ENCODE results near the gene DOK3. TPM values are rescaled to one million over a fixed set of nuclear protein-coding genes. Genes with fewer than 3 reads are reported as not detected.
"Not testable (repeated sequence)": the region's sequence is repeated elsewhere in the genome, so short reads cannot be mapped to it uniquely, and the experiment has no call there.

DOK3 gene
- total and polyA plus RNA-seq, 2 of the 13 experiments (the other 11 are each of a cell fraction or from before 2014, with no cell fraction given): 1.4 to 1.5 TPM

DNA sequence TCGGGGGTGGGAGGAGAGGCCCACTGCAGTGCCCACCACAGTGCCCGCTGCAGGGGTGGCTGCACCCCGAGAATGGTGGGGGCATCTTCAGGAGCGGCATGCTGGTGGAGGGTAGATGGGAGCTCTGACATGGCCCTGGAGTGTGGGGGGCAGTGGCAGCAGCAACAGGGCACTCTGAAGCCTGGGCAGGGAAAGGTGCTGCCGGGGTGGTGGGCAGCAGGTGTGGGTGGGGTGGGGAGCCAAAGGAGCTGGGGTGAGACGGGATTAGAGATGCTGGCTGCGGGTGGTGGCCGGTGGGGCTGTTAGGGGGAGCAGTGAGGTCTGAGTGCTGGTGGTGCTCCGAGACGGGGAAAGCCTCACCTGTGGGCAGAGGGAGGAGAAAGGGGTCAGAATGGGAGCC, 26.8 kb upstream of the DOK3 start:
- Histone ChIP-seq H3K4me2 (ENCODE audit: low read depth, low read length) (no peak overlapping the region), H3K79me2 (ENCODE audit: insufficient read depth, low read length) (peaks cover 8% of the 10 kb centered on the region), H3K36me3 (replicated peaks in 1 of 2; ENCODE audit: control insufficient read depth in 1 of 2, insufficient read depth in 2 of 2, low read length in 2 of 2) (peaks cover 38 to 78% of the 10 kb centered on the region in 2 experiments), H2AFZ (ENCODE audit: low read length) (no peak overlapping the region), H3K27me3 (ENCODE audit: control insufficient read depth in 1 of 2, insufficient read depth in 2 of 2, low read length in 2 of 2) (no peaks in the 10 kb centered on the region), H3K9me3 (ENCODE audit: low read length) (no peaks in the 10 kb centered on the region), H3K4me3 (replicated peaks in 1 of 3; ENCODE audit: insufficient read depth in 1 of 3, low read depth in 2 of 3, low read length in 3 of 3) (no peak overlapping the region), H3K9ac (ENCODE audit: insufficient read depth, low read depth, low read length) (no peak overlapping the region), H3K27ac (ENCODE audit: extremely low read length, insufficient read depth, low read length) (no peak overlapping the region), H4K20me1 (ENCODE audit: insufficient read depth, low read length) (peaks cover 5% of the 10 kb centered on the region; the same call in 1 of the 2 replicates), H3K4me1 (ENCODE audit: insufficient read depth, low read length) (no peaks in the 10 kb centered on the region)
- BruUV-seq (replicated peaks): no TSS peak
- ATAC-seq (no peak), DNase-seq (ENCODE audit: low spot score) (no peak), FAIRE-seq (no peak)
- in situ Hi-C loops (cut with HindIII; ENCODE audit: extremely low pct_ligation_motif_present, low pct_unique_long_range_greater_than_20kb) (no loop called here), intact Hi-C loops (cut with micrococcal nuclease; ENCODE audit: unreplicated experiment) (no loop called here)
- no peak for TF ChIP-seq ZBTB7A (CRISPR knock-in tag; IDR thresholded peaks at IDR 0.05)
- 96% methylated on average over 10 of the region's 10 CpGs for WGBS (ENCODE audit: low lambda C conversion rate)
- ChIA-PET POLR2A (no interaction called here), CTCF (ENCODE audit: low intra/inter-chr PET ratio, low total read pairs) (no interaction called here)

DNA sequence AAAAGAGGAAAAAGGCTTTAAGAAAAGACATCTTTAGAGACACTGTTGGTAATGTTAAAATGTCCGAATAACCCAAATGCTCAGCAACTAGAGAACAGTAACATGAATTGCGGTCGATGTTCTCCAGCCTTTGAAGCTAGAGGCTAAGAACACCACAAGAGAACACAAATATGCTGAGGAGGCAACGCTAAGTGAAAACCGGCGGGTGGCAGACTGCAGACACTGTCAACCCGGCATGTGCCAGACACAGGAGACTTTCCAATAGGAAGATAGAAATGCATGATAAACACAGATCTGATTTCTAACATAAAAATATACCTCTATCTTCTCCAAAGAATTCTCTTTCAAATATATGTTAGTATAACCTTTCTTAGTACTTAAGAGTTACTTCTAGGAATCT, 25.5 kb upstream of the DOK3 start:
- Histone ChIP-seq H4K20me1 (ENCODE audit: insufficient read depth, low read length) (peaks cover 5% of the 10 kb centered on the region; the same call in 1 of the 2 replicates), H3K4me2 (ENCODE audit: low read depth, low read length) (no peak overlapping the region), H3K9me3 (ENCODE audit: low read length) (no peaks in the 10 kb centered on the region), H3K36me3 (replicated peaks in 1 of 2; ENCODE audit: control insufficient read depth in 1 of 2, insufficient read depth in 2 of 2, low read length in 2 of 2) (peaks cover 45 to 81% of the 10 kb centered on the region in 2 experiments), H3K4me1 (ENCODE audit: insufficient read depth, low read length) (no peaks in the 10 kb centered on the region), H3K9ac (ENCODE audit: insufficient read depth, low read depth, low read length) (no peak overlapping the region), H3K27me3 (ENCODE audit: control insufficient read depth in 1 of 2, insufficient read depth in 2 of 2, low read length in 2 of 2) (no peaks in the 10 kb centered on the region), H2AFZ (ENCODE audit: low read length) (no peak overlapping the region), H3K4me3 (replicated peaks in 1 of 3; ENCODE audit: insufficient read depth in 1 of 3, low read depth in 2 of 3, low read length in 3 of 3) (no peak overlapping the region), H3K27ac (ENCODE audit: extremely low read length, insufficient read depth, low read length) (no peak overlapping the region), H3K79me2 (ENCODE audit: insufficient read depth, low read length) (no peaks in the 10 kb centered on the region)
- FAIRE-seq (no peak), DNase-seq (ENCODE audit: low spot score) (no peak), ATAC-seq (no peak)
- 95% methylated on average over 7 of the region's 7 CpGs for WGBS (ENCODE audit: low lambda C conversion rate)
- intact Hi-C loops (cut with micrococcal nuclease; ENCODE audit: unreplicated experiment) (no loop called here), in situ Hi-C loops (cut with HindIII; ENCODE audit: extremely low pct_ligation_motif_present, low pct_unique_long_range_greater_than_20kb) (no loop called here)
- no peak for TF ChIP-seq ZNF3 (CRISPR knock-in tag; IDR thresholded peaks at IDR 0.05)
- TF ChIP-seq KLF9 (CRISPR knock-in tag; IDR thresholded peaks at IDR 0.05; ENCODE audit: low read depth): no peak
- ChIA-PET POLR2A (no interaction called here), CTCF (ENCODE audit: low intra/inter-chr PET ratio, low total read pairs) (no interaction called here)
- no TSS peak for BruUV-seq (replicated peaks)

DNA sequence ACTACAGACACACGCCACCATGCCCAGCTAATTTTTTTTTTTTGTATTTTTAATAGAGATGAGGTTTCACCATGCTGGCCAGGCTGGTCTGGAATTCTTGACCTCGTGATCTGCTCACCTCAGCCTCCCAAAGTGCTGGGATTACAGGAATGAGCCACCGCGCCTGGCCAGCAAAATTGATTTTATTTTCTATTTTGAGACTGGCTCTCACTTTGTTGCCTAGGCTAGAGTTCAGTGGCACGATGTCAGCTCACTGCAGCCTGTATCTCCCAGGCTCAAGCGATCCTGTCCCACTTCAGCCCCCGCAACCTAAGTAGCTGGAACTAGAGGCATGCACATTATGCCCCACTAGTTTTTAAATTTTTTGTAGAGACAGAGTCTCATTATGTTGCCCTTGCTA, 24.8 kb upstream of the DOK3 start:
- peaks cover 48 to 87% of the 10 kb centered on the region in 2 experiments for H3K36me3 ChIP-seq (replicated peaks in 1 of 2; ENCODE audit: control insufficient read depth in 1 of 2, insufficient read depth in 2 of 2, low read length in 2 of 2)
- H3K79me2 ChIP-seq (ENCODE audit: insufficient read depth, low read length); DNase-seq (ENCODE audit: low spot score); CTCF ChIA-PET (ENCODE audit: low intra/inter-chr PET ratio, low total read pairs); H3K9ac ChIP-seq (ENCODE audit: insufficient read depth, low read depth, low read length); H3K27me3 ChIP-seq (ENCODE audit: control insufficient read depth in 1 of 2, insufficient read depth in 2 of 2, low read length in 2 of 2); H4K20me1 ChIP-seq (ENCODE audit: insufficient read depth, low read length); intact Hi-C loops (cut with micrococcal nuclease; ENCODE audit: unreplicated experiment); H3K4me1 ChIP-seq (ENCODE audit: insufficient read depth, low read length); H3K4me3 ChIP-seq (replicated peaks in 1 of 3; ENCODE audit: insufficient read depth in 1 of 3, low read depth in 2 of 3, low read length in 3 of 3); H3K4me2 ChIP-seq (ENCODE audit: low read depth, low read length); in situ Hi-C loops (cut with HindIII; ENCODE audit: extremely low pct_ligation_motif_present, low pct_unique_long_range_greater_than_20kb); H3K9me3 ChIP-seq (ENCODE audit: low read length); BruUV-seq (replicated peaks); H2AFZ ChIP-seq (ENCODE audit: low read length); FAIRE-seq; H3K27ac ChIP-seq (ENCODE audit: extremely low read length, insufficient read depth, low read length); ATAC-seq: not testable (repeated sequence)
- WGBS (ENCODE audit: low lambda C conversion rate): 98% methylated on average over 7 of the region's 7 CpGs
- POLR2A ChIA-PET: interaction anchor here (0.7 kb wide), 1 partner anchor 17 kb away, joined by 3 read pairs; the partner anchor contains the start of gene DDX41
